ENCODE measurements around the gene ADARB1.

- TF ChIP-seq EZH2 (IDR thresholded peaks at IDR 0.05; ENCODE audit: low read depth, unreplicated experiment) = no peak
- TF ChIP-seq CTCF (conservative IDR thresholded peaks at IDR 0.05; ENCODE audit: low read depth in 2 of 2) = no peak
- TF ChIP-seq EZH2phosphoT487 (IDR thresholded peaks at IDR 0.05; ENCODE audit: unreplicated experiment) = no peak
- no peak for TF ChIP-seq ZNF114 (CRISPR knock-in tag; IDR thresholded peaks at IDR 0.05)
- TF ChIP-seq, protein P1, sequence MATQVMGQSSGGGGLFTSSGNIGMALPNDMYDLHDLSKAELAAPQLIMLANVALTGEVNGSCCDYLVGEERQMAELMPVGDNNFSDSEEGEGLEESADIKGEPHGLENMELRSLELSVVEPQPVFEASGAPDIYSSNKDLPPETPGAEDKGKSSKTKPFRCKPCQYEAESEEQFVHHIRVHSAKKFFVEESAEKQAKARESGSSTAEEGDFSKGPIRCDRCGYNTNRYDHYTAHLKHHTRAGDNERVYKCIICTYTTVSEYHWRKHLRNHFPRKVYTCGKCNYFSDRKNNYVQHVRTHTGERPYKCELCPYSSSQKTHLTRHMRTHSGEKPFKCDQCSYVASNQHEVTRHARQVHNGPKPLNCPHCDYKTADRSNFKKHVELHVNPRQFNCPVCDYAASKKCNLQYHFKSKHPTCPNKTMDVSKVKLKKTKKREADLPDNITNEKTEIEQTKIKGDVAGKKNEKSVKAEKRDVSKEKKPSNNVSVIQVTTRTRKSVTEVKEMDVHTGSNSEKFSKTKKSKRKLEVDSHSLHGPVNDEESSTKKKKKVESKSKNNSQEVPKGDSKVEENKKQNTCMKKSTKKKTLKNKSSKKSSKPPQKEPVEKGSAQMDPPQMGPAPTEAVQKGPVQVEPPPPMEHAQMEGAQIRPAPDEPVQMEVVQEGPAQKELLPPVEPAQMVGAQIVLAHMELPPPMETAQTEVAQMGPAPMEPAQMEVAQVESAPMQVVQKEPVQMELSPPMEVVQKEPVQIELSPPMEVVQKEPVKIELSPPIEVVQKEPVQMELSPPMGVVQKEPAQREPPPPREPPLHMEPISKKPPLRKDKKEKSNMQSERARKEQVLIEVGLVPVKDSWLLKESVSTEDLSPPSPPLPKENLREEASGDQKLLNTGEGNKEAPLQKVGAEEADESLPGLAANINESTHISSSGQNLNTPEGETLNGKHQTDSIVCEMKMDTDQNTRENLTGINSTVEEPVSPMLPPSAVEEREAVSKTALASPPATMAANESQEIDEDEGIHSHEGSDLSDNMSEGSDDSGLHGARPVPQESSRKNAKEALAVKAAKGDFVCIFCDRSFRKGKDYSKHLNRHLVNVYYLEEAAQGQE (IDR thresholded peaks at IDR 0.05; ENCODE audit: unreplicated experiment) = no peak
- TF ChIP-seq POLR2AphosphoS5 (IDR thresholded peaks at IDR 0.05; ENCODE audit: low read depth) = no peak
Observed at GRCh38 chr21:45210461-45210983, 136.1 kb downstream of the ADARB1 start.
